ENCODE measurements around the gene ATF4.
A peak's percentile ranks its signal among the peaks of the same experiment; 100 is the strongest.
"Not testable (repeated sequence)": the region's sequence is repeated elsewhere in the genome, so short reads cannot be mapped to it uniquely, and the experiment has no call there.

Gene ATF4

GRCh38 chr22:39489094-39490068 lies 31.0 kb upstream of the ATF4 start:
- no peak for DNase-seq (ENCODE audit: low spot score)

- DNase-seq (ENCODE audit: low spot score) = peak; percentile 93
Observed at GRCh38 chr22:39490135-39490798, 30.1 kb upstream of the ATF4 start.

- no peak for DNase-seq (ENCODE audit: low spot score)
Observed at GRCh38 chr22:39490966-39491680, 29.2 kb upstream of the ATF4 start.

GRCh38 chr22:39491696-39492095 lies 28.7 kb upstream of the ATF4 start:
- DNase-seq (ENCODE audit: low spot score) = no peak

DNA sequence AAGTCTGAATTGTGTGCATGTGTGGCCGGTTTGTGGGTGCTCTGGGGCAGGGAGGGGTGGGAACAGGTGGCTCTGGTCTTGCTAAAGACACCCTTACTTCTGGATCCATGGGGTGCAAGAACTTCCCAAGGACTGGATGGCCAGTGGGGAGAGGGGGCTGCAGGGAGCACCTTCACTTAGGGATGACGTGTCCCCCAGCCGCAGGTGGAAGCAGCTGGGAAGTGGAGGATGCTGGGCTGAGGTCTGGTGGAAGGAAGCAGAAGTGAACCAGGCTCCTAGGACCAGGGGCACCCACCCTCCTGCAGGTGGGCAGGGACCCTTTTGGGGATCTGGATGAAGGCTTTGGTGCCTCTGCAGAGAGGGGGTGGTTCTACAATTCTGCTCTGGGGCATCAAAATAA lies 28.2 kb upstream of the ATF4 start:
- DNase-seq (ENCODE audit: low spot score) = no peak

DNA sequence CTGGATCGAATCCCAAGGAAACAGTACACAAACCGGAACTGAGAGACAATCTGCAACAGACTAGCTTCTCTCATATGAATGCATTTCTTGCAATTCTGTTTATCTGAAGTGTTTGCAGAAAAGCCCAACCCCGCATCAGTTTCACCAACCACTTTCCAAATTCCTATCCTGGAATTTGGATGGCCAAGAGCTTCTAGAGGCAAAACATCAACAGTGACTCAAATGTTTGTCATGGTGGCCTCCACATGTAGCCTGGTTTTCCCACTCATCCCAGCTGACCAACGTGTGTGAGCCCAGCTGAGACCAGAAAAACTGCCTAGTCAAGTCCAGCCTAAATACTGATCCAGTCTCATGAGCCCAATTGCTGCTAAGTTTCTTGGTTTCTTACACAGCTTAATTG lies 26.6 kb upstream of the ATF4 start:
- DNase-seq (ENCODE audit: low spot score) = no peak

DNA sequence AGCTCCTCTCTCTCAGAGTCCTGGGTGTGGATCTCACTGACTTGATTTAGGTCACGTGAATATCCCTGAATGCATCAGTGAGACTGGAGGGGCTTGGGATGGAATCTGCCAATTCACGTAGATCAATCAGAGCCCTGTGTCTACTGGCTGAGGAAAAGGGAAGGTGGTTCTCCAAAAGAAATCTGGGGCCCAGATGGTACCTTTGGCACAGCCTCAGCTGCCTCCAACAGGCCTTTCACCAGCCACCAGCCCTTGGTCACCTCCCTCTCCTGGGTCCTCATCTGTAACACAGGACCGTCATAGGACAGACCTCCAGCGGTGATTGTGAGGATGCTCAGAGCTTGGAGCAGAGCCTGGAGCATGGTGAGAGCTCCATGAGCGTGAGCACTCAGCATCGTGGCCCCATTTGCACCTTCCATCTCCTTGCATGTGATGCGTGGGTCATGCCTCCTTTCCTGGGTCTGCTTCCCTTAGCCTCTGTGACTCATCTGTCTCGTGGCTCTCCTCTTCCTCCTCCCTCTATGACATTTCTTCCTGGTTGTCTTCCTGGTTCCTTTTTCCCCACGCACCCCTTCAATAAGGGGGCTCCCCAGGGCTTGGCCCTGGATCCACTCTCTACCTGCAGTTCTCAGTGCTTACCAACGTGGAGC lies 25.8 kb upstream of the ATF4 start:
- DNase-seq (ENCODE audit: low spot score) = no peak

- peak; percentile 83 for DNase-seq (ENCODE audit: low spot score)
Observed at GRCh38 chr22:39496131-39496838, 24.1 kb upstream of the ATF4 start.

GRCh38 chr22:39497429-39497828 lies 22.9 kb upstream of the ATF4 start:
- DNase-seq (ENCODE audit: low spot score) = no peak

DNA sequence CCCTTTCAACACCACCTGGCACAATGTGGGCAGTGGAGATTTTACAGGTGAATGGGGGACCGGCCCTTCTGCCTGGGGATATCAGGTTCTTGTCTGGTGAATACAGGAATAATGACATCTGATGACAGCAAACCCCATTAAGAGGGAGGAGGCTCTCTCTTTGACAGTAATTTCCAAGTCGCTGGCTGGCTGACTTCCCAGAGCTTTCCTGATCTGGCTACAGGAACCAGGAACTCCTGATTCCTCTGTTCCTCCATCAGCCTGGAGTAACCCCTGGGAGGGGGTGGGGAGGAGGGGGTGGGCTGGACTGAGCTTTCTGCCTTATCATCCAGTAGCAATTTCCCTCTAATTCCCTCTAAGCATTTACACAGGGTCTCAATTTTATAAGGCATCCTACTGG lies 22.0 kb upstream of the ATF4 start:
- no peak for DNase-seq (ENCODE audit: low spot score)

DNA sequence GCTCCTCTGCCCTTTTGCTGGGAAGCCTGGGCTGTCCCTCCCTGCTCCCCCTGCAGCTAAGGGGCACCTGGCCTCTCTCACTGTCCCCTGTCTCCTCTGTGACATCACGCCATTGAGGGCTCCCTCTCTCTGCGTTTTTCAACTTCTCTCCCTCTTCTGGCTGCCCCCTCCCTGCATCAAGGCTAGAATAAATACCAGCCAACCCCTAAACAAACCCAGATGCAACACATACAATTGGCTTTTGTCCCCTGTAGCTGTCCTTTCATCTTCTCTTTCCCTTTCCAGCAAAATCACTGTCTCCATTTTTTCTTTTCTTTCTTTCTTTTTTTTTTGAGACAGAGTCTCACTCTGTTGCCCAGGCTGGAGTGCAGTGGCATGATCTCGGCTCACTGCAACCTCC lies 21.6 kb upstream of the ATF4 start:
- no peak for DNase-seq (ENCODE audit: low spot score)

GRCh38 chr22:39500101-39500500 lies 20.3 kb upstream of the ATF4 start:
- no peak for DNase-seq (ENCODE audit: low spot score)

- DNase-seq (ENCODE audit: low spot score) = no peak
Observed at GRCh38 chr22:39501644-39502108, 18.7 kb upstream of the ATF4 start.

DNA sequence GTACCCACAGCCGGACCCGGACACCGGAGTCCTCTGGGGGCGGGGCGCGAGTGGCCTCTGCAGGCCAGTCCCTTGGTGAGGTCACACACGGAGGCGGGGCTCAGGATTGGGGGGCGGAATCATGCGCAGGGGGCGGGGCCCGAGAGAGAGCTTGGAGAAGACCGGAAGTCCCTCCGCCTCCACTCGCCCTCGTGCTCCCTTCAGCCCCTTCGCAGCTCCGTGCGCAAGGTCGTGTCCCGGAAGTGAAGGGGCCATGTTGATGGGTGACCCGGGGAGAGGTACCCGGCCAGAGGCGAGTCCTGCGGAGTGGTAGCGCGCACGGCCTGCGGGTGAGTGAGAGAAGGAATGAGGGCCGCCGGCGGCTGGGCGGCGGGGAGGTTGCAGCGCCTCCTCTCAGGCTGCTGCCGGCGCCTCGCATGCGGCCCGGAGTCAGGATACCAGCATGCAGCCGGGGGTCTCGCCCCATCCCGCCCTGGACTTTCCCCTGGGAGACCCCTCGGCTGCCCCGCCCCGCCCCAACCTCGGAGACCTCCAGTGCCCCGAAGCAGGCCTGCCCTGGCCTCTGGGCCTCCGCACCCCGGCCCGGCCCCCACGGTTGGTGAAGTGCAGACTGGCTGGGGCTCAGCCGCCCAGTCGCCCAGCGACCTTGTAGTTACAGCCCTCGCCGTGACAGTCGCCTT lies 18.1 kb upstream of the ATF4 start, which contains the start of gene MIEF1:
TSS of gene MIEF1 (plus strand) at position 182 of the 680 bp plus-strand sequence. CDS start 9,005 bp downstream, outside the sequence.
- DNase-seq (ENCODE audit: low spot score) = peak; percentile 96

GRCh38 chr22:39502789-39503409 lies 17.5 kb upstream of the ATF4 start:
- no peak for DNase-seq (ENCODE audit: low spot score)

GRCh38 chr22:39503630-39504029 lies 16.7 kb upstream of the ATF4 start:
- DNase-seq (ENCODE audit: low spot score) = no peak

GRCh38 chr22:39504071-39504470 lies 16.3 kb upstream of the ATF4 start:
- DNase-seq (ENCODE audit: low spot score) = no peak

DNA sequence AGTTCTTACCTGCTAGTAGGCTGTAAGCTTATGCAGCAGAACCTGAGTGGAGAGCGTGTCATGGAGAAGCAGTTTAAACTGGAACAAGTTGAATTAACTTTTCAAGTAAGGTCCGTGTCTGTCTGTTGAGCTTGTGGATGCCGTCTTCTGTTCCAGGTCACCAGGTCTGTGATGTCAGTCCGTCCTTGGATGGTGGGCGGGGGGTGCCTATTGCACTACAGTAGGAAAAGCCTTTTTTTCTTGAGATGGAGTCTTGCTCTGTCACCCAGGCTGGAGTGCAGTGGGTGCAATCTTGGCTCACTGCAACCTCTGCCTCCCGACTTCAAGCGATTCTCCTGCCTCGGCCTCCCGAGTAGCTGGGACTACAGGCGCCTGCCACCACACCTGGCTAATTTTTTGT lies 13.3 kb upstream of the ATF4 start:
- DNase-seq (ENCODE audit: low spot score) = not testable (repeated sequence)

- no peak for DNase-seq (ENCODE audit: low spot score)
Observed at GRCh38 chr22:39508393-39508792, 12.0 kb upstream of the ATF4 start.

GRCh38 chr22:39510529-39511149 lies 9.7 kb upstream of the ATF4 start:
- no peak for DNase-seq (ENCODE audit: low spot score)

All from D341Med (cell line).